ENCODE data around the gene KRT3.
"Not testable (repeated sequence)": the region's sequence is repeated elsewhere in the genome, so short reads cannot be mapped to it uniquely, and the experiment has no call there.

KRT3 gene

GRCh38 chr12:52796839-52797528 lies 1.1 kb upstream of the KRT3 start:
- no peak for DNase-seq

- DNase-seq = no peak
Observed at GRCh38 chr12:52796429-52796794, 495 bp upstream of the KRT3 start.

GRCh38 chr12:52795332-52795674 lies 614 bp downstream of the KRT3 start:
- DNase-seq = not testable (repeated sequence)

- no peak for DNase-seq
Observed at GRCh38 chr12:52794479-52795331, 1.2 kb downstream of the KRT3 start.

- no peak for DNase-seq
Observed at GRCh38 chr12:52792185-52793029, 3.5 kb downstream of the KRT3 start.

- no peak for DNase-seq
Observed at GRCh38 chr12:52791271-52792184, 4.4 kb downstream of the KRT3 start.

GRCh38 chr12:52790427-52791270 lies 5.3 kb downstream of the KRT3 start:
- DNase-seq = no peak

GRCh38 chr12:52789637-52790426 lies 6.1 kb downstream of the KRT3 start:
- no peak for DNase-seq

GRCh38 chr12:52788876-52789636 lies 6.9 kb downstream of the KRT3 start:
- no peak for DNase-seq

GRCh38 chr12:52788192-52788875 lies 7.6 kb downstream of the KRT3 start:
- no peak for DNase-seq

GRCh38 chr12:52787324-52788191 lies 8.4 kb downstream of the KRT3 start:
- DNase-seq = no peak

- no peak for DNase-seq
Observed at GRCh38 chr12:52784909-52785308, 11.0 kb downstream of the KRT3 start.

GRCh38 chr12:52783563-52784316 lies 12.2 kb downstream of the KRT3 start:
- no peak for DNase-seq

- no peak for DNase-seq
Observed at GRCh38 chr12:52782502-52782901, 13.4 kb downstream of the KRT3 start.

GRCh38 chr12:52781399-52782082 lies 14.4 kb downstream of the KRT3 start:
- DNase-seq = no peak

GRCh38 chr12:52779914-52780313 lies 16.0 kb downstream of the KRT3 start:
- no peak for DNase-seq

- no peak for DNase-seq
Observed at GRCh38 chr12:52778833-52779232, 17.1 kb downstream of the KRT3 start.

All from AML-193 (cell line).